Smooth muscle cell (in vitro differentiated cells): Measurements from ENCODE around the gene GAB3. TPM values are rescaled to one million over a fixed set of nuclear protein-coding genes. Genes with fewer than 3 reads are reported as not detected.

Experiments used
- DNase-seq: peaks from one replicate; lab custom pipeline; 2025; ENCODE audit not compliant: unreplicated experiment; lab: John Stamatoyannopoulos, UW
- H2AFZ ChIP-seq: fragments of 200-600 bp; sonication (generic); 2 replicates; pipeline ENCODE4 v1.6.0; 2016; ENCODE audit warnings: antibody characterized with exemption, low read depth, mild to moderate bottlenecking
- H3F3A ChIP-seq: fragments of 200-600 bp; sonication (generic); 2 replicates; pipeline ENCODE4 v1.6.0; 2017; ENCODE audit warnings: antibody characterized with exemption, low read depth
- H3K27ac ChIP-seq: fragments of 200-600 bp; sonication (generic); 2 replicates; pipeline ENCODE4 v1.5.1; 2016; ENCODE audit warnings: low read depth, mild to moderate bottlenecking
- H3K27me3 ChIP-seq: fragments of 200-600 bp; sonication (generic); 2 replicates; pipeline ENCODE4 v1.6.1; 2016; ENCODE audit warnings: low read depth, mild to moderate bottlenecking
- H3K36me3 ChIP-seq: fragments of 200-600 bp; sonication (generic); 2 replicates; pipeline ENCODE4 v1.5.1; 2016; ENCODE audit warnings: low read depth
- H3K4me1 ChIP-seq: fragments of 200-600 bp; sonication (generic); 2 replicates; pipeline ENCODE4 v1.5.1; 2016; ENCODE audit warnings: low read depth
- H3K4me2 ChIP-seq: fragments of 200-600 bp; sonication (generic); 2 replicates; pipeline ENCODE4 v1.6.0; 2016; ENCODE audit warnings: mild to moderate bottlenecking
- H3K4me3 ChIP-seq: fragments of 200-600 bp; sonication (generic); 2 replicates; pipeline ENCODE4 v1.5.1; 2016; ENCODE audit warnings: mild to moderate bottlenecking
- H3K79me2 ChIP-seq: fragments of 200-600 bp; sonication (generic); 2 replicates; pipeline ENCODE4 v1.6.0; 2016; ENCODE audit warnings: low read depth, mild to moderate bottlenecking
- H3K9ac ChIP-seq: fragments of 200-600 bp; sonication (generic); 2 replicates; pipeline ENCODE4 v1.6.0; 2016; ENCODE audit warnings: low read depth
- H3K9me3 ChIP-seq: fragments of 200-600 bp; sonication (generic); replicated peaks from 2 replicates; pipeline ENCODE4 v1.5.1; 2016; ENCODE audit warnings: low read depth
- H4K20me1 ChIP-seq: fragments of 200-600 bp; sonication (generic); 2 replicates; pipeline ENCODE4 v1.6.0; 2016; ENCODE audit warnings: low read depth
- CTCF ChIP-seq: fragments of 200-600 bp; sonication (generic); IDR thresholded peaks from 2 replicates; pipeline ENCODE4 v1.5.1; 2017; ENCODE audit warnings: borderline replicate concordance, mild to moderate bottlenecking, antibody characterized with exemption; ENCODE audit not compliant: insufficient read depth, poor library complexity, severe bottlenecking
- WGBS: methylation state at CpG from one replicate; pipeline ENCODE4 v1.1.7; 2016; ENCODE audit warnings: low lambda C conversion rate; 5-methylcytosine and 5-hydroxymethylcytosine counted together
- polyA plus RNA-seq: library from polyadenylated mRNA; unstranded; fragments of >200 nt; fragmentation: Nextera tagmentation; extraction: Ambion mirVana; gene quantifications from 2 replicates; pipeline ENCODE4 v1.2.1, GENCODE V29; 2016
- total RNA-seq: library from RNA; depleted of rRNA; stranded (reverse); fragments of >200 nt; gene quantifications from 2 replicates; pipeline ENCODE4 v1.2.3, GENCODE V29; 2014

Gene GAB3
- total and polyA plus RNA-seq, 2 experiments from 2014 or later: 0.39 to 0.72 TPM

- Histone ChIP-seq H3K4me2 (no peak overlapping the region), H4K20me1 (no peaks in the 10 kb centered on the region), H3K36me3 (no peaks in the 10 kb centered on the region), H3K27me3 (no peaks in the 10 kb centered on the region), H3K9ac (no peak overlapping the region), H2AFZ (no peak overlapping the region), H3K4me1 (no peaks in the 10 kb centered on the region), H3F3A (no peaks in the 10 kb centered on the region), H3K9me3 (no peaks in the 10 kb centered on the region), H3K79me2 (no peaks in the 10 kb centered on the region), H3K27ac (no peak overlapping the region), H3K4me3 (no peak overlapping the region)
- no peak for TF ChIP-seq CTCF
- WGBS: 78% methylated on average over 7 of the region's 7 CpGs
- no peak for DNase-seq
These were observed 89.0 kb downstream of the GAB3 start for GRCh38 chrX:154661899-154662298.

GRCh38 chrX:154661170-154661569 is 89.7 kb downstream of the GAB3 start:
- DNase-seq: no peak
- Histone ChIP-seq H3K4me2 (no peak overlapping the region), H3K27me3 (no peaks in the 10 kb centered on the region), H3K9me3 (no peaks in the 10 kb centered on the region), H3K4me3 (no peak overlapping the region), H3K9ac (no peak overlapping the region), H2AFZ (no peak overlapping the region), H3K79me2 (no peaks in the 10 kb centered on the region), H3K36me3 (no peaks in the 10 kb centered on the region), H4K20me1 (no peaks in the 10 kb centered on the region), H3F3A (no peaks in the 10 kb centered on the region), H3K4me1 (no peaks in the 10 kb centered on the region), H3K27ac (no peak overlapping the region)
- 82% methylated on average over 4 of the region's 4 CpGs for WGBS
- no peak for TF ChIP-seq CTCF

GRCh38 chrX:154660541-154660940 is 90.3 kb downstream of the GAB3 start:
- H3K9ac ChIP-seq: no peak overlapping the region
- H3K4me1 ChIP-seq: no peaks in the 10 kb centered on the region
- H2AFZ ChIP-seq: no peak overlapping the region
- no peak for TF ChIP-seq CTCF
- DNase-seq: no peak
- H3K36me3 ChIP-seq: no peaks in the 10 kb centered on the region
- H3K27ac ChIP-seq: no peak overlapping the region
- H3K4me3 ChIP-seq: no peak overlapping the region
- H3K9me3 ChIP-seq: no peaks in the 10 kb centered on the region
- no peaks in the 10 kb centered on the region for H4K20me1 ChIP-seq
- no peaks in the 10 kb centered on the region for H3K27me3 ChIP-seq
- H3F3A ChIP-seq: no peaks in the 10 kb centered on the region
- WGBS: 77% methylated on average over 6 of the region's 6 CpGs
- no peaks in the 10 kb centered on the region for H3K79me2 ChIP-seq
- H3K4me2 ChIP-seq: no peak overlapping the region

GRCh38 chrX:154658957-154659356 is 91.9 kb downstream of the GAB3 start:
- 88% methylated on average over 11 of the region's 11 CpGs for WGBS

More at GRCh38 chrX:154658957-154659356, 91.9 kb downstream of the GAB3 start:
- Histone ChIP-seq H4K20me1 (no peaks in the 10 kb centered on the region), H3K4me2 (no peak overlapping the region), H3F3A (no peaks in the 10 kb centered on the region), H2AFZ (no peak overlapping the region), H3K27ac (no peak overlapping the region), H3K36me3 (no peaks in the 10 kb centered on the region), H3K79me2 (no peaks in the 10 kb centered on the region), H3K9me3 (no peaks in the 10 kb centered on the region), H3K9ac (no peak overlapping the region), H3K4me1 (no peaks in the 10 kb centered on the region), H3K27me3 (no peaks in the 10 kb centered on the region), H3K4me3 (no peak overlapping the region)
- DNase-seq: no peak
- TF ChIP-seq CTCF: no peak
